Right kidney (tissue), 1 donor: ENCODE measurements around the gene RBCK1.

ENCODE experiments used
- DNase-seq: peaks from one replicate; pipeline ENCODE4 v3.0.0-alpha.2; 2016

RBCK1 gene

GRCh38 chr20:416950-417800 lies 9.1 kb downstream of the RBCK1 start:
- DNase-seq: no peak

- no peak for DNase-seq
Measured at GRCh38 chr20:417801-418342, 9.8 kb downstream of the RBCK1 start.

- no peak for DNase-seq
Measured at GRCh38 chr20:418858-419365, 10.8 kb downstream of the RBCK1 start.

- no peak for DNase-seq
Measured at GRCh38 chr20:419556-420165, 11.6 kb downstream of the RBCK1 start.

- DNase-seq: no peak
Measured at GRCh38 chr20:420166-420620, 12.1 kb downstream of the RBCK1 start.

- no peak for DNase-seq
Measured at GRCh38 chr20:420721-421574, 12.8 kb downstream of the RBCK1 start.

GRCh38 chr20:421685-422250 lies 13.7 kb downstream of the RBCK1 start:
- no peak for DNase-seq

- no peak for DNase-seq
Measured at GRCh38 chr20:426566-426965, 18.5 kb downstream of the RBCK1 start.

- no peak for DNase-seq
Measured at GRCh38 chr20:427401-427800, 19.3 kb downstream of the RBCK1 start.

GRCh38 chr20:427849-428657 lies 20.0 kb downstream of the RBCK1 start:
- no peak for DNase-seq

GRCh38 chr20:428658-429200 lies 20.6 kb downstream of the RBCK1 start:
- DNase-seq: no peak

GRCh38 chr20:430091-430999 lies 22.2 kb downstream of the RBCK1 start:
- no peak for DNase-seq

- DNase-seq: peak; percentile 42
Measured at GRCh38 chr20:431012-431904, 23.2 kb downstream of the RBCK1 start.

- DNase-seq: no peak
Measured at GRCh38 chr20:432208-432607, 24.1 kb downstream of the RBCK1 start.

- DNase-seq: no peak
Measured at GRCh38 chr20:432677-433299, 24.7 kb downstream of the RBCK1 start.

- DNase-seq: no peak
Measured at GRCh38 chr20:433300-433975, 25.3 kb downstream of the RBCK1 start.

GRCh38 chr20:434221-434620 lies 26.1 kb downstream of the RBCK1 start:
- DNase-seq: no peak
